ENCODE measurements around the gene OTUB1. TPM values are rescaled to one million over a fixed set of nuclear protein-coding genes. Genes with fewer than 3 reads are reported as not detected.
A peak's percentile ranks its signal among the peaks of the same experiment; 100 is the strongest.

OTUB1 gene, protein sequence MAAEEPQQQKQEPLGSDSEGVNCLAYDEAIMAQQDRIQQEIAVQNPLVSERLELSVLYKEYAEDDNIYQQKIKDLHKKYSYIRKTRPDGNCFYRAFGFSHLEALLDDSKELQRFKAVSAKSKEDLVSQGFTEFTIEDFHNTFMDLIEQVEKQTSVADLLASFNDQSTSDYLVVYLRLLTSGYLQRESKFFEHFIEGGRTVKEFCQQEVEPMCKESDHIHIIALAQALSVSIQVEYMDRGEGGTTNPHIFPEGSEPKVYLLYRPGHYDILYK
- polyA plus RNA-seq: 100 to 1,000 TPM; 143 to 204 (median 164) TPM

DNA sequence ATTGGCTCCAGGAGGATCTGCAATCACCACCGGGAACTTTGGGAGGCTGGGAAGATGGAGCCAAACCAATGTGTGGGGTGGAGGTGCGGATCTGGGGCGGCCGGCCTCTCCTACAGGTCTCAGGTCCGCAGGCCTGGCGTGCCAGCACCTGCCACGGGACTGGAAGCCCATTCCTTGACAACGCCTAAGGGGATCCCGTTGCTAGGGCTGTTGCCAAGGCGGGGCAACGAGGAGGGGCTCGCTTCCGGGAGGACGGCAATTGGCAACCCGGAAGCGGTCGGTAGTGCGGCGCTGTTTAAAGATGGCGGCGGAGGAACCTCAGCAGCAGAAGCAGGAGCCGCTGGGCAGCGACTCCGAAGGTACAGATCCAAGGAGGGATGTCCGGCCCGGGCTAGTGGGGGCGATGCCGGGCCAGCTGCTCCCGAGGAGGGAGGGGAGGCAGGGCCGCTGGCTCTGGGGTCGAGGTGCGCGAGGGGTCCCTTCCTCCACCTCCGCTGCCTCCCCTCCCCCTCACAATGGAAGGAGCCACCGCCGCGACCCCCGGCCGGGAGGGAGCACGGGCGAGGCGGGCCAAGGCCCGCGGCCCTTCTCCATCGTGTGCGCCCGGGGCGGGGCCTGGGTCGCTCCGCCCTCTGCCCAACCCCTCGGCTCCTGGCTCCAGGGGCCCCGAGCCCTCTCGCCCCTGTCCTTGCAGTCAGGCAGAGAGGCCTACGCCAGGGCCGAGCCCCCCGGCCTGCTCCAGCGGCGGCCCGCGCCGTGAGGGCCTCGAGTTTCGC is at the start of gene OTUB1:
OTUB1 (plus strand) TSS at position 283 of the 776 bp plus-strand sequence; CDS start at position 302, 19 bp downstream.
- H3K4me3 Mint-ChIP-seq: peak within 1 kb of the TSS; percentile 95 to 98 (median 98)
- peak within 1 kb of the TSS; percentile 97 to 99 (median 98) for H3K27ac Mint-ChIP-seq
- H3K9me3 Mint-ChIP-seq: no peaks in the 10 kb centered on the region
- peaks cover 6 to 11% (median 10%) of the 10 kb centered on the region in 3 donors for H3K27me3 Mint-ChIP-seq (ENCODE audit: low read depth in 3 of 3)
- H3K4me1 Mint-ChIP-seq: peaks cover 25 to 34% of the 10 kb centered on the region in 2 donors
- peaks cover 3 to 17% (median 3%) of the 10 kb centered on the region in 3 donors for H3K36me3 Mint-ChIP-seq
- peak; percentile 82 to 85 (median 83) for DNase-seq

DNA sequence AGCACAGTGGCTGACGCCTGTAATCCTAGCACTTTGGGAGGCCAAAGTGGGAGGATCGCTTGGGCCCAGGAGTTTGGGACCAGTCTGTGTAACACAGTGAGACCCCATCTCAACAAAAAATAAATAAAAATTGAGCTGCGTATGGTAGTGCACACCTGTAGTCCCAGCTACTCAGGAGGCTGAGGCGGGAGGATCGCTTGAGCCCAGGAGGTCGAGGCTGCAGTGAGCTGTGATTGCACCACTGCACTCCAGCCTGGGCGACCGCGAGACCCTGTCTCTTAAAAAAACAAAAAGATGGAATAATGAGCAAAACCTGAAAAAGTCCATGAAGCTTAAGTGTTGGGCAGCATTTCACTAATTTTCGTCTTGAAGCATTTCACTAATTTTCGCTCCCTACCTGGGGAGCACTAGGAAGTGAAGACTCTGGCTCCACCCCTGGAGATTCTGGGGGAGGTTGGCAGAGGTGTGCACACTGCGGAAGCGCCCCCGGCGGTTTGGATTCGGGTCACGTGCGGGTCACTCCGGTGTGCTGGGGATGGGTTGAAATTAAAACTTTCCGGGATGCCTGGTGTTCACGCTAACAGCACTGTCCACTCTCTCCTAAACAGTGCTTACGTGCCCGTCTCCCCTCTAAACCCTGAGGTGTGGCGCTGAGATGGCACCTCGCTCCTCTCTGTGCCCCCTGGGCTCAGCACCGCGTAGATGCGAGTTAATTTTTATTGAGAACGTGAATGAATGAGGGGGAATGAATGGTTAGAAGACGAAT is 48.3 kb upstream of the OTUB1 start:
- DNase-seq: no peak
- Mint-ChIP-seq H3K9me3 (no peaks in the 10 kb centered on the region), H3K4me3 (peak overlapping the region; percentile 85 to 93 (median 92)), H3K27me3 (ENCODE audit: low read depth in 3 of 3) (peaks cover 5 to 10% (median 9%) of the 10 kb centered on the region in 3 donors), H3K4me1 (peaks cover 30 to 32% of the 10 kb centered on the region in 2 donors), H3K27ac (peak overlapping the region; percentile 86 to 98 (median 94)), H3K36me3 (no peaks in the 10 kb centered on the region)

DNA sequence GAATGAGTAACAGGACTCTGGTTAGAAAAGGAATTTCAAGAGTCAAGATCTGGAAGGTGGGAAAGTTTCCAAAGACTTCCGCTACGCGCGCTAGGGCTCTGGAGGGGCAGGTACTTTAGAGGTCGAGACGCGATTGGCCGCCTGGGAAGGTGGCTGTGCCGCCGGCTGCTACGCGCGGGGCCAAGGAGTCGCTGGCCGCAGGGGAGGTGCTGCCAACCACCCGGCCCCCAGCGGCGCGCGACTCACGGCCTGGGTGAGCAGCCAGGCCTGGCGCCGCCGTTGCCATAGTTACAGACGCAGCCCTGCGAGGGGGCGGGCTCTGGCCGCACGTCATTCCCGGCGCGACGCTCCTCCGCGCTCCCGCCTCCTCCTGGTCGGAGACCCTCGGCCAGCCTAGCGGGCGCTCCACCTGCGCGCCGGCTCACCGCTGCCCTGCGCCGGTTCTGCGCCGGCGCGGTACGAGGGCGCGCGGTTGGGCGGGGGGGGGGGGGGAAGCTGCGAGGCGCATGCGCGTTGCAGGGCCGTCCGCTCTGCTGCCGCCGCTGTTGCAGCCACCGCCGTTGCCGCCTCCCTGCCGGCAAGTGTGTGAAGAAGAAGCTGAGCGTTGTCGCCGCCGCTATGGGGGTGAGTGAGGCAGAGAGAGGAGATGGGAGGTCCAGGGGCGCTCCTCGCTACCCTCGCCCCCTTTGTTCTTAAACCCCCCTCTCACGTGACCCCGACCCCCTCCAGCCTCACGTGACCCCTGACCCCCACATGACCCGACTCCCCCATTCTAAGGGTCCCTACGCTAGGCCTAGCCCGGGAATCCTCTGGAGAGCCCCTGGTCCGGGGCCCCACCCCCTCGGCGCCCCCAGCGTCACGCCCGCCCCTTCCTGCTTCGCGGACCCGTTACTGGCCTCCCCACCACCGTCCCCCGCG is 47.5 kb upstream of the OTUB1 start, which contains the start of gene NAA40:
NAA40 (plus strand) TSS at position 524 of the 918 bp plus-strand sequence; CDS start at position 619, 95 bp downstream.
- H3K27me3 Mint-ChIP-seq (ENCODE audit: low read depth in 3 of 3): peaks cover 5 to 10% (median 9%) of the 10 kb centered on the region in 3 donors
- peak within 1 kb of the TSS; percentile 86 to 98 (median 94) for H3K27ac Mint-ChIP-seq
- no peaks in the 10 kb centered on the region for H3K36me3 Mint-ChIP-seq
- DNase-seq: peak; percentile 97 to 98 (median 97)
- peak within 1 kb of the TSS; percentile 85 to 93 (median 92) for H3K4me3 Mint-ChIP-seq
- H3K4me1 Mint-ChIP-seq: peaks cover 30 to 33% of the 10 kb centered on the region in 2 donors
- H3K9me3 Mint-ChIP-seq: no peaks in the 10 kb centered on the region

DNA sequence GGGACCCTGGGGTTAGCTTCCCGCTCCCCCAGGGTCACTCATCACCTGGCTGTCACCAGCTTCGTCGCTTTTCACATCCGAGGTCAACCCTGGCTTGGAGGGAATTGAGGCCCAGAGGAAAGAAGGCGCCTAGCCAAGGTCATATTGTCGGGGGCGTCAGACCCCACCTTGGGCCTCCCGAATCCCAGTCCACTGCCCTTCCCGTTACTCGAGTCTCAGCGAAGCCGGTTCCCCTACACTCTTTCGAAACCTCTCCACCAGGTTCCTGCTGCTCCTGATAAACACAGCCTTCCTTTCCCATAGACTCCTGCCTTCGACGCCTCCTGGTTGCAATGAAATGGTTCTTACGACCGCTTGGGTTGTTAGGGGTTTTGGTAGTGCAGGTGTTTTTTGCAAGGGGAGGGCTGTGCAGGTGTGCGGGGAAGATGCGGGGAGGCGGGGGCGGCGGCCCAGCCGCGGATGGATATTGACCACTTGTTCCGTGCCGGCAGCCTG is 46.8 kb upstream of the OTUB1 start:
- DNase-seq: no peak
- peaks cover 36 to 40% of the 10 kb centered on the region in 2 donors for H3K4me1 Mint-ChIP-seq
- no peaks in the 10 kb centered on the region for H3K9me3 Mint-ChIP-seq
- H3K27me3 Mint-ChIP-seq (ENCODE audit: low read depth in 3 of 3): peaks cover 5 to 10% (median 9%) of the 10 kb centered on the region in 3 donors
- peak overlapping the region; percentile 85 to 93 (median 90) for H3K4me3 Mint-ChIP-seq
- H3K36me3 Mint-ChIP-seq: no peaks in the 10 kb centered on the region
- peak overlapping the region; percentile 47 to 94 (median 86) for H3K27ac Mint-ChIP-seq

DNA sequence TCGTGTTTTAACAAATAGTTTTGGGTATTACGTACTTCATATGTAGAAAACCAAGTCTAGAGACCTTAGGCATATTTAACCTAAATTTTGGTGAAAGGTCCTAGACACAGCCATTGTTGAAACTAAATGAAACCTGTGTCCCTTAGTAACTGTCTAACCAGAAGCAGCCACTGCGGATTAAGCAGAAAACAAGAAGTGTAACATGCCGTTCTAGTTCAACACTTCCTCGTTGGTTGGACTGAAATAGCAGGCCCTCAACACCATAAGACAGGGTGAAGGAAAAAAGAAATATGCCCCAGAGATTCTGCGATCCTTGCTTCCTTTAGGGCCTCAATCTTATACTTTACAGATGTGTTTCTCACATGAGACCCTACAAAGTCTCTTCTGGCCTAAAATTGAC is 45.5 kb upstream of the OTUB1 start:
- peak overlapping the region; percentile 42 to 92 (median 85) for H3K4me3 Mint-ChIP-seq
- peak overlapping the region; percentile 26 to 87 (median 70) for H3K27ac Mint-ChIP-seq
- peaks cover 39 to 43% of the 10 kb centered on the region in 2 donors for H3K4me1 Mint-ChIP-seq
- H3K36me3 Mint-ChIP-seq: no peaks in the 10 kb centered on the region
- no peak for DNase-seq
- no peaks in the 10 kb centered on the region for H3K9me3 Mint-ChIP-seq
- peaks cover 5 to 10% (median 9%) of the 10 kb centered on the region in 3 donors for H3K27me3 Mint-ChIP-seq (ENCODE audit: low read depth in 3 of 3)

DNA sequence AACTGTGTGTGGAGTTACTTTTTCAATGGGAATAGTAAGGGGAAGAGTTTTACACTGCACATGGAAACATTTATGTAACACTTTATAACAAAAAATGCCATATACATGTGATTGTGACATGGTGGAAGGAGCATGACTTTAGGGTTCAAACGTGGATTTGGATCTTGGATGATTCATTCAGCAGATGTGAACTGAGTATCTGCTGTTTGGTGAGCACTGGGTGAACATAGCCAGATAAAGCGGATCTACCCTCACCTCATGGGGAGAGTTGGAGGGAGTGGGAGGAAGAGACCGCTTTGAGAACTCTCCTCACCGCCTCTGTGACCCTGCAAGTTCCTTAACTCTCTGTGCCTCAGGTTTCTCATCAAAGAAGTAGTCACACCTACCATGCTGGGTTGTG is 44.3 kb upstream of the OTUB1 start:
- DNase-seq: no peak
- Mint-ChIP-seq H3K27me3 (ENCODE audit: low read depth in 3 of 3) (peaks cover 5 to 10% (median 9%) of the 10 kb centered on the region in 3 donors), H3K27ac (peak overlapping the region in 3 of 6 donors; percentile 17 to 62 (median 40)), H3K36me3 (no peaks in the 10 kb centered on the region), H3K4me1 (peaks cover 41 to 46% of the 10 kb centered on the region in 2 donors), H3K4me3 (peak overlapping the region in 1 of 5 donors; percentile 32), H3K9me3 (no peaks in the 10 kb centered on the region)

DNA sequence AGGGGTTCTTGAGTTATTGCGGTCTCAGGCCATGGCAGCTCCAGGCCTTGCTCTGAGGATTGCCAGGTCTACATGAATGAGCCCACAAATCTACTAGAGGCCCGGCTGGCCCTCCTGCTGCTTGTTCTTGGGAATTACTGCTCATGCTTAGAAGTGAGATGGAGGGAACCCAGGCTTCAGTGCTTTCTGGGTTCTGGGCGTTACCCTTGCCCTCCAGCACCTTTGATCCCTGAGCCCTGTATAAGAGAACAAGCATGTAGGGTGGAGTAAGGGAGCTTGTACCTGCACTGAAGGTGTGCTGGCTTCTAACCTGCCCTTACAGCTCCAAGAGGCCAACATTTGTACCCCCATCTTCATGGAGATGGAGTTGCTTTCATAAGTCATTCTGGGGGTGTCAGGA is 43.4 kb upstream of the OTUB1 start:
- H3K4me1 Mint-ChIP-seq: peaks cover 40 to 43% of the 10 kb centered on the region in 2 donors
- H3K36me3 Mint-ChIP-seq: no peaks in the 10 kb centered on the region
- H3K27ac Mint-ChIP-seq: no peak overlapping the region
- no peak overlapping the region for H3K4me3 Mint-ChIP-seq
- no peaks in the 10 kb centered on the region for H3K9me3 Mint-ChIP-seq
- H3K27me3 Mint-ChIP-seq (ENCODE audit: low read depth in 3 of 3): peaks cover 5 to 11% (median 9%) of the 10 kb centered on the region in 3 donors
- no peak for DNase-seq

DNA sequence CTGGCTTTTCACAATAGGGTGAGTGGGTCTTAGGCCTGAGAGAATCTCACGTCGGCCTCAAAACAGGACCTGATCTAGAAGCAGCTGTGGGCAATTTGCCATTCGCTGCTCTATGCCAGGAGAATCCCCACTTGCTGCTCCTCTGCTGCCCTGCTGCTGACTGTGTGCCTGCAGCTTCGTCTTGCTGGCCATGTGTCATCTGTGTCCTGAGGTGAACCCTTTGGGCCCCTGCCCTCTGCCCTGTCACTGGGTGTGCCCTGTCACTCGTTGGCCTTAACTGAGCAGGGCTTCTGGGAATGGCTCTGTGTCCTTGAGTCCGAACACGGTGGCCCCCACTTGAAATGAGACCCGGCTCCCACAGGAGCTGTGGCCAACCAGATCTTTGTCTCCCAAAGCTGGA is 41.3 kb upstream of the OTUB1 start:
- H3K36me3 Mint-ChIP-seq: no peaks in the 10 kb centered on the region
- peak overlapping the region in 1 of 6 donors; percentile 9 for H3K27ac Mint-ChIP-seq
- peaks cover 27 to 28% of the 10 kb centered on the region in 2 donors for H3K4me1 Mint-ChIP-seq
- no peak for DNase-seq
- no peak overlapping the region for H3K4me3 Mint-ChIP-seq
- H3K9me3 Mint-ChIP-seq: no peaks in the 10 kb centered on the region
- H3K27me3 Mint-ChIP-seq (ENCODE audit: low read depth in 3 of 3): peaks cover 0 to 2% (median 0%) of the 10 kb centered on the region in 3 donors

DNA sequence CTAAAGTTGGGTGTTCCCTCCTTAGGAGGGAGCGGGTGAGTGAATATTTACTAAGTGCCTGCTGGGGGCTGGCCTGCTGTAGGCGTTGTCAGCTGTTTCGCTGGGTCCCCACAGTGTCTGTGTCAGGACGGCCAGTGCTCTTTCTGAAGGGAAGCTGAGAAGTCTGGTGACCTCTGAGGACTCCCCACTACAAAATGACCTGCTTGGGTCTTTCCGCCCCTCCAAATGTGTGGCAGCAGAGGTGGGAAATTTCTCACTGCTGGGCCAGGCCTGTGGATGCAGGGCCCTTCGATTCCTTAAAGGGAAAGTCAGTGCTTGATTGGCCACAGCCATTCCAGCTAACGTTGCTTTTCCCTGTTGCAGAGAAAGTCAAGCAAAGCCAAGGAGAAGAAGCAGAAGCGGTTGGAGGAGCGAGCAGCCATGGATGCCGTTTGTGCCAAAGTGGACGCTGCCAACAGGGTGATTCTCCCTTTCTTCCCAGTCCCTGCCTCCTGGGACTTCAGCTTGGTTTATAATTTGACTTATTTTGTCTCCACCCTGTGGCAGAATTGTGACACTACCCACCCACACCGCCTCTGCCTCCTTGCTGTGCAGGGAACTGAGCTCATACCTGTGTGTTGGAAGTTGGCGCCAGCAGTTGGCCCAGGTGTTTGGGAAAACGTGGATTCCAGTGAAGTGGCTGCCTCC is 40.6 kb upstream of the OTUB1 start:
- Mint-ChIP-seq H3K4me1 (peaks cover 24 to 27% of the 10 kb centered on the region in 2 donors), H3K9me3 (no peaks in the 10 kb centered on the region), H3K27ac (peak overlapping the region in 1 of 6 donors; percentile 75), H3K4me3 (no peak overlapping the region), H3K36me3 (peaks cover 0 to under 1% (median 0%) of the 10 kb centered on the region in 3 donors), H3K27me3 (ENCODE audit: low read depth in 3 of 3) (peaks cover 0 to 2% (median 0%) of the 10 kb centered on the region in 3 donors)
- peak; percentile 38 to 49 (median 47) for DNase-seq

DNA sequence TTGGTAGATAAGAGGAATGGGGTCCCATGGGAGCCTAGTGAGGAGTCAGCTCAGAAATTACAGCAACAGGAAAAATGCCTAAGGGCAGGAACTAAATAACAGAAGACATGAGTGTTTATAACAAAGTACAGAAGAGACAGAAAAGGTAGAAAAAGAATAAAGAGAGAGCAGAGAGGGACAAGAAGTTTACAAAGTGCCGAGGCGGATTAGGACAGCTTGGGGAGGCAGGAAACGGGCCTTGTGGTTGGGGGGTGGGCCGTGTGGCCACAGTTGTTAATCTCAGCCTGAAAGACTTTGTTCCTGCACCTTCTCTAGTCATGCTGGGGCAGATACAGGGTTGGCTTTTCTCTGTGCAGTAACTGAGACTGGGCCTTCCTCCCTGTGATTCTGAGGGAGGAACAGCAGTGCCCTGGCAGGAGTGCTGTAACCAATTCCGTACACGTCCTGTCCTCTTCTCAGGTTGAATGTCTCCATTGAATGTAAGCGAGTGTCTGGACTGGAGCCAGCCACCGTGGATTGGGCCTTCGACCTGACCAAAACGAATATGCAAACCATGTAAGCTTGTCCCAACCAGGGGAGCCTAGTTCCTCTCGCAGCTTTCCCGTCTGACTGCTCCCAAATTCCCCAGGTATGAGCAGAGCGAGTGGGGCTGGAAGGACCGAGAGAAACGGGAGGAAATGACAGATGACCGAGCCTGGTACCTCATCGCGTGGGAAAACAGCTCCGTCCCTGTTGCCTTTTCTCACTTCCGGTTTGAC is 34.3 kb upstream of the OTUB1 start:
- H3K4me3 Mint-ChIP-seq: peak overlapping the region; percentile 79 to 97 (median 83)
- no peaks in the 10 kb centered on the region for H3K9me3 Mint-ChIP-seq
- DNase-seq: peak; percentile 72 to 77 (median 74)
- H3K4me1 Mint-ChIP-seq: peaks cover 56 to 63% of the 10 kb centered on the region in 2 donors
- H3K27me3 Mint-ChIP-seq (ENCODE audit: low read depth in 3 of 3): peaks cover 0 to 13% (median 6%) of the 10 kb centered on the region in 3 donors
- peaks cover 11 to 33% (median 30%) of the 10 kb centered on the region in 3 donors for H3K36me3 Mint-ChIP-seq
- peak overlapping the region; percentile 90 to 99 (median 96) for H3K27ac Mint-ChIP-seq

DNA sequence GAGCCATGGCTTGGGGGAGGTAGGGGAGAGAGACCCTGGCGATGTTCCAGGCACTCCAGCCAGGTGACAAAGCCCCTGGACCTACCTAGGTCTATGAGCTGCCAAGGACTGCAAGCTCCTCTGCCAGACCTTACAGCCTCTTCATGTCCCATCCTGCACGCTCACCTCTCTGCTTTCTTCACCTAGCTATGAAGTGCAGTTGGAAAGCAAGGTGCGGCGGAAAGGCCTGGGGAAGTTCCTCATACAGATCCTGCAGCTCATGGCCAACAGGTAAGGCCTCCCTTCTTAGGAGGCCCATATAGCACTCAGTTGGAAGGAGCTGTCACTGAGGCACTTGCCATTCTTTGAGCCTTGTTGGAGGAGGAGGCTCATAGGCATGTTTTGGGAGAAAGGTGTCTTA is 33.7 kb upstream of the OTUB1 start:
- peak overlapping the region; percentile 79 to 97 (median 83) for H3K4me3 Mint-ChIP-seq
- no peaks in the 10 kb centered on the region for H3K9me3 Mint-ChIP-seq
- peak overlapping the region; percentile 90 to 99 (median 96) for H3K27ac Mint-ChIP-seq
- DNase-seq: no peak
- peaks cover 0 to 11% (median 6%) of the 10 kb centered on the region in 3 donors for H3K27me3 Mint-ChIP-seq (ENCODE audit: low read depth in 3 of 3)
- peaks cover 58 to 63% of the 10 kb centered on the region in 2 donors for H3K4me1 Mint-ChIP-seq
- peaks cover 11 to 36% (median 31%) of the 10 kb centered on the region in 3 donors for H3K36me3 Mint-ChIP-seq
